ENCODE measurements around the gene ANXA6. TPM values are rescaled to one million over a fixed set of nuclear protein-coding genes. Genes with fewer than 3 reads are reported as not detected.

The ANXA6 gene
- total and polyA plus RNA-seq, 2 experiments from 2014 or later = 122 to 152 TPM

DNA sequence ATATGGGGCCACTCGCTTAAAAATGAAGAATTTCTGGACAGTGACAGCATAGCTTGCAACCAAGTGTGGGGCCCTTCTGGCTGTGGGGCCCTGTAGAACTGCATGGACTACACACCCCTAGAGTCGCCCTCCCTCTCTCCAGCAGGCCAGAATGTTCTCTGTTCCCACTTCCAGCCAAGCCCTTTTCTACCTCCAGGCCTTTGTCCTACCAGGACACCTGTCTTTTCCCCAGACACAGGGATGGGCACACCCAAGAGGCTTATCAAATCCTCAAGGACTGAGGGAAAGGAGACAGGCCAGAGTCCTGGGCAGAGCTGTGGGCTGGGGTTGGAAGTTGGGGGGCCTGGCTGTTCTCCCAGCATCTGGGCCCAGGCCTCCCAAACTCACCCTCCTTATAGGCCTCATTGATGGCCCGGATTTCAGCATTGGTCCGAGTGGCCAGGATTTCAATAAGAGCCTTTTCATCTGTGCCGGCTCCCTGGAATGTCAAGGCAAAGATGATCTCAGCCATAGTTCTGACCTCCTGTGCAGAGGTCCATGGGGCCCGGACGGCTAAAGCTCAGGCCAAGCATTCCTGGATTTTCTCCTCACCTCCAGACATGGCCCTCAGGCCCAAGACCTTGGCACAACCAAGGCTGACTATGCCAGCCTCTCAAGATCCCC lies 38.5 kb downstream of the ANXA6 start:
- H3K27ac ChIP-seq = no peak overlapping the region
- no peak overlapping the region for H3K4me2 ChIP-seq
- H4K20me1 ChIP-seq (ENCODE audit: insufficient read depth, poor library complexity, severe bottlenecking) = no peaks in the 10 kb centered on the region
- H3K9me2 ChIP-seq (replicated peaks; ENCODE audit: insufficient read depth) = no peaks in the 10 kb centered on the region
- no peak overlapping the region for H3K4me3 ChIP-seq
- H3K36me3 ChIP-seq (replicated peaks; ENCODE audit: insufficient read depth, low read depth) = no peaks in the 10 kb centered on the region
- H2AFZ ChIP-seq = no peak overlapping the region
- DNase-seq (ENCODE audit: low spot score) = no peak
- no peaks in the 10 kb centered on the region for H3K9me3 ChIP-seq (ENCODE audit: low read depth)
- 91% methylated on average over 7 of the region's 7 CpGs for WGBS (ENCODE audit: low lambda C conversion rate, missing lambda C conversion rate)
- no peaks in the 10 kb centered on the region for H3K79me2 ChIP-seq
- H3K4me1 ChIP-seq (ENCODE audit: insufficient read depth) = peaks cover 3% of the 10 kb centered on the region
- TF ChIP-seq EZH2 (IDR thresholded peaks at IDR 0.05; ENCODE audit: borderline replicate concordance) (no peak), CTCF (IDR thresholded peaks at IDR 0.05; ENCODE audit: poor library complexity) (no peak), EZH2phosphoT487 (IDR thresholded peaks at IDR 0.05; ENCODE audit: low read depth, severe bottlenecking, unreplicated experiment) (no peak)
- H3K27me3 ChIP-seq = no peaks in the 10 kb centered on the region

- 10% methylated on average over 7 of the region's 7 CpGs for WGBS (ENCODE audit: low lambda C conversion rate, missing lambda C conversion rate)
- Histone ChIP-seq H3K4me3 (no peak overlapping the region), H3K4me2 (no peak overlapping the region), H3K36me3 (replicated peaks; ENCODE audit: insufficient read depth, low read depth) (no peaks in the 10 kb centered on the region), H3K27ac (no peak overlapping the region), H4K20me1 (ENCODE audit: insufficient read depth, poor library complexity, severe bottlenecking) (no peaks in the 10 kb centered on the region), H3K79me2 (no peaks in the 10 kb centered on the region), H3K9me3 (ENCODE audit: low read depth) (no peaks in the 10 kb centered on the region), H3K4me1 (ENCODE audit: insufficient read depth) (peaks cover 3% of the 10 kb centered on the region), H2AFZ (no peak overlapping the region), H3K27me3 (no peaks in the 10 kb centered on the region), H3K9me2 (replicated peaks; ENCODE audit: insufficient read depth) (no peaks in the 10 kb centered on the region)
- DNase-seq (ENCODE audit: low spot score) = peak; percentile 77
- TF ChIP-seq EZH2phosphoT487 (IDR thresholded peaks at IDR 0.05; ENCODE audit: low read depth, severe bottlenecking, unreplicated experiment) (no peak), CTCF (IDR thresholded peaks at IDR 0.05; ENCODE audit: poor library complexity) (peak; percentile 90), EZH2 (IDR thresholded peaks at IDR 0.05; ENCODE audit: borderline replicate concordance) (no peak)
These were observed 42.2 kb downstream of the ANXA6 start for GRCh38 chr5:151115272-151115905.

DNA sequence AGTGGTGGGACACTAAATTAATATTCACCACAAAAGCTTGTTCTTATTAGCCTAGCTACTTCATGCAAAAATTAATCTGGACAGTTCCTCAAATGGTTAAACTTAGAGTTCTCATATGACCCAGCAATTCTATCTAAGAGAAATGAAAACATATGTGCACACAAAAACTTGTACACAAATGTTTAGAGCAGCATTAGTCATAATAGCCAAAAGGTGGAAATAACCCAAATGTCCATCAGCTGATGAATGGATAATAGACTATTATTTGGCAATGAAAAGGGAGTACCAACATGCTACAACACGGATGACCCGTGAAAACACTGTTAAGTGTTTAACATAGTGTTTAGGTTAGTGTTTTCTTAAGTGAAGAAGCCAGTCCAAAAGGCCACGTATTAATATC lies 43.9 kb downstream of the ANXA6 start:
- Histone ChIP-seq H3K27ac (no peak overlapping the region), H3K79me2 (no peaks in the 10 kb centered on the region), H3K27me3 (no peaks in the 10 kb centered on the region), H3K9me3 (ENCODE audit: low read depth) (no peaks in the 10 kb centered on the region), H3K9me2 (replicated peaks; ENCODE audit: insufficient read depth) (no peaks in the 10 kb centered on the region), H3K4me3 (no peak overlapping the region), H3K4me1 (ENCODE audit: insufficient read depth) (no peaks in the 10 kb centered on the region), H4K20me1 (ENCODE audit: insufficient read depth, poor library complexity, severe bottlenecking) (no peaks in the 10 kb centered on the region), H3K4me2 (no peak overlapping the region), H3K36me3 (replicated peaks; ENCODE audit: insufficient read depth, low read depth) (no peaks in the 10 kb centered on the region), H2AFZ (no peak overlapping the region)
- TF ChIP-seq CTCF (IDR thresholded peaks at IDR 0.05; ENCODE audit: poor library complexity) (no peak), EZH2phosphoT487 (IDR thresholded peaks at IDR 0.05; ENCODE audit: low read depth, severe bottlenecking, unreplicated experiment) (no peak), EZH2 (IDR thresholded peaks at IDR 0.05; ENCODE audit: borderline replicate concordance) (no peak)
- no peak for DNase-seq (ENCODE audit: low spot score)
- 82% methylated on average over 3 of the region's 3 CpGs for WGBS (ENCODE audit: low lambda C conversion rate, missing lambda C conversion rate)
